ENCODE results near the gene PHAF1.

Gene PHAF1

GRCh38 chr16:67163999-67164558 lies 54.3 kb downstream of the PHAF1 start:
- DNase-seq (ENCODE audit: low read depth), result no peak

- DNase-seq (ENCODE audit: low read depth), result no peak
Observed at GRCh38 chr16:67164599-67165061, 54.9 kb downstream of the PHAF1 start, which contains the start of gene HSF4. Gene HSF4, plus strand, starts transcription at chr16:67164745. Its CDS starts 67 bp downstream, at chr16:67164812.

GRCh38 chr16:67165121-67166078 lies 55.7 kb downstream of the PHAF1 start:
- no peak for DNase-seq (ENCODE audit: low read depth)

- no peak for DNase-seq (ENCODE audit: low read depth)
Observed at GRCh38 chr16:67166110-67166547, 56.4 kb downstream of the PHAF1 start.

- no peak for DNase-seq (ENCODE audit: low read depth)
Observed at GRCh38 chr16:67166598-67167168, 56.9 kb downstream of the PHAF1 start.

GRCh38 chr16:67167588-67167987 lies 57.8 kb downstream of the PHAF1 start:
- no peak for DNase-seq (ENCODE audit: low read depth)

- DNase-seq (ENCODE audit: low read depth), result no peak
Observed at GRCh38 chr16:67169011-67169451, 59.3 kb downstream of the PHAF1 start.

- no peak for DNase-seq (ENCODE audit: low read depth)
Observed at GRCh38 chr16:67169642-67170167, 60.0 kb downstream of the PHAF1 start.

- DNase-seq (ENCODE audit: low read depth), result peak; percentile 41
Observed at GRCh38 chr16:67170168-67170948, 60.6 kb downstream of the PHAF1 start, which contains the start of gene NOL3. Gene NOL3, plus strand, starts transcription at chr16:67170538.

- no peak for DNase-seq (ENCODE audit: low read depth)
Observed at GRCh38 chr16:67170949-67171649, 61.4 kb downstream of the PHAF1 start.

- DNase-seq (ENCODE audit: low read depth), result no peak
Observed at GRCh38 chr16:67173323-67173722, 63.6 kb downstream of the PHAF1 start.

GRCh38 chr16:67173808-67174705 lies 64.3 kb downstream of the PHAF1 start:
- peak; percentile 50 for DNase-seq (ENCODE audit: low read depth)

- no peak for DNase-seq (ENCODE audit: low read depth)
Observed at GRCh38 chr16:67174706-67175231, 65.0 kb downstream of the PHAF1 start.

- no peak for DNase-seq (ENCODE audit: low read depth)
Observed at GRCh38 chr16:67176662-67177061, 66.9 kb downstream of the PHAF1 start.

- no peak for DNase-seq (ENCODE audit: low read depth)
Observed at GRCh38 chr16:67177743-67178699, 68.3 kb downstream of the PHAF1 start.

GRCh38 chr16:67179421-67180080 lies 69.8 kb downstream of the PHAF1 start:
- no peak for DNase-seq (ENCODE audit: low read depth)

- no peak for DNase-seq (ENCODE audit: low read depth)
Observed at GRCh38 chr16:67180166-67180565, 70.4 kb downstream of the PHAF1 start.

GRCh38 chr16:67181346-67181745 lies 71.6 kb downstream of the PHAF1 start:
- DNase-seq (ENCODE audit: low read depth), result peak; percentile 77
